NCI-H748 treated with DMSO at 0.1 percent for 48 hours (cell line): ENCODE data around the gene FAM53A.

Source experiments
- DNase-seq: peaks from one replicate; lab custom pipeline; 2025; lab: John Stamatoyannopoulos, UW

FAM53A gene

GRCh38 chr4:1603413-1604135, 80.5 kb downstream of the FAM53A start:
- DNase-seq, result no peak

- DNase-seq, result no peak
These were observed 81.3 kb downstream of the FAM53A start for GRCh38 chr4:1602655-1603412.

GRCh38 chr4:1601852-1602654, 82.1 kb downstream of the FAM53A start:
- DNase-seq, result no peak

GRCh38 chr4:1601533-1601835, 82.6 kb downstream of the FAM53A start:
- no peak for DNase-seq

- no peak for DNase-seq
These were observed 83.1 kb downstream of the FAM53A start for GRCh38 chr4:1600811-1601532.

- DNase-seq, result no peak
These were observed 83.8 kb downstream of the FAM53A start for GRCh38 chr4:1600211-1600780.

GRCh38 chr4:1599491-1600210, 84.5 kb downstream of the FAM53A start:
- no peak for DNase-seq

GRCh38 chr4:1599026-1599481, 85.1 kb downstream of the FAM53A start:
- DNase-seq, result no peak

- DNase-seq, result no peak
These were observed 85.7 kb downstream of the FAM53A start for GRCh38 chr4:1598206-1599025.

- no peak for DNase-seq
These were observed 86.8 kb downstream of the FAM53A start for GRCh38 chr4:1597021-1597931.

GRCh38 chr4:1596393-1596792, 87.7 kb downstream of the FAM53A start:
- no peak for DNase-seq

- DNase-seq, result no peak
These were observed 88.3 kb downstream of the FAM53A start for GRCh38 chr4:1595789-1596325.

- DNase-seq, result no peak
These were observed 89.0 kb downstream of the FAM53A start for GRCh38 chr4:1594871-1595788.

- no peak for DNase-seq
These were observed 90.2 kb downstream of the FAM53A start for GRCh38 chr4:1593881-1594345.

- DNase-seq, result no peak
These were observed 90.7 kb downstream of the FAM53A start for GRCh38 chr4:1593458-1593857.

GRCh38 chr4:1592709-1593417, 91.2 kb downstream of the FAM53A start:
- no peak for DNase-seq
